Liver (tissue), 9 donors: ENCODE results near the gene NOS1AP. TPM values are rescaled to one million over a fixed set of nuclear protein-coding genes. Genes with fewer than 3 reads are reported as not detected.
A peak's percentile ranks its signal among the peaks of the same experiment; 100 is the strongest.

Source experiments
- DNase-seq: peaks from one replicate; pipeline ENCODE4 v3.0.0-alpha.2; 2017; ENCODE audit warnings: low spot score
- H3K27ac ChIP-seq, 2 donors: one replicate each; pipeline ENCODE4 v1.7.0; 2013; ENCODE audit warnings: inconsistent platforms in 2 of 2, low read length in 2 of 2, control low read depth in 1 of 2, low read depth in 1 of 2, mild to moderate bottlenecking in 1 of 2
- H3K27me3 ChIP-seq, 4 donors: one replicate each; pipeline versions ENCODE4 v1.6.1 to v1.7.0; 2013; ENCODE audit warnings: low read length in 3 of 4, inconsistent platforms in 1 of 4, mild to moderate bottlenecking in 1 of 4, moderate library complexity in 1 of 4; ENCODE audit not compliant: control insufficient read depth in 4 of 4, insufficient read depth in 4 of 4
- H3K36me3 ChIP-seq, 4 donors: one replicate each; pipeline versions ENCODE4 v1.6.1 to v1.7.0; 2013; ENCODE audit warnings: low read length in 3 of 4, mild to moderate bottlenecking in 3 of 4, low read depth in 1 of 4, moderate library complexity in 1 of 4; ENCODE audit not compliant: control insufficient read depth in 4 of 4, insufficient read depth in 3 of 4
- H3K4me1 ChIP-seq, 4 donors: one replicate each; pipeline versions ENCODE4 v1.6.1 to v1.7.0; 2013; ENCODE audit warnings: low read length in 3 of 4, mild to moderate bottlenecking in 3 of 4, moderate library complexity in 1 of 4; ENCODE audit not compliant: control insufficient read depth in 4 of 4, insufficient read depth in 4 of 4
- H3K4me3 ChIP-seq, 3 donors: one replicate each; pipeline versions ENCODE4 v1.6.1 to v1.7.0; 2013; ENCODE audit warnings: low read length in 3 of 3, control low read depth in 1 of 3, low read depth in 1 of 3, mild to moderate bottlenecking in 1 of 3
- H3K9ac ChIP-seq, 2 donors: one replicate each; pipeline ENCODE4 v1.7.0; 2013; ENCODE audit warnings: low read length in 2 of 2, mild to moderate bottlenecking in 2 of 2, moderate library complexity in 2 of 2, control low read depth in 1 of 2, low read depth in 1 of 2
- H3K9me3 ChIP-seq, 4 donors: one replicate each; pipeline versions ENCODE4 v1.6.1 to v1.7.0; 2013; ENCODE audit warnings: low read length in 3 of 4; ENCODE audit not compliant: control insufficient read depth in 4 of 4
- ATF3 ChIP-seq: IDR thresholded peaks from 2 replicates; pipeline ENCODE4 v1.6.1; 2016; ENCODE audit warnings: antibody characterized with exemption
- CTCF ChIP-seq: fragments of 150-350 bp; IDR thresholded peaks from 2 replicates; pipeline ENCODE4 v1.5.1; 2017; ENCODE audit warnings: improper control_type of control experiment, low read depth, low read length; ENCODE audit not compliant: missing input control
- FOXA1 ChIP-seq: IDR thresholded peaks from 2 replicates; pipeline ENCODE4 v1.6.1; 2016; ENCODE audit warnings: antibody characterized with exemption
- FOXA2 ChIP-seq: IDR thresholded peaks from 2 replicates; pipeline ENCODE4 v1.6.1; 2016; ENCODE audit warnings: antibody characterized with exemption
- GABPA ChIP-seq, 2 donors: IDR thresholded peaks in 1 of 2; conservative IDR thresholded peaks in 1 of 2; 2 replicates each; pipeline ENCODE4 v1.6.1; 2016; ENCODE audit warnings: antibody characterized with exemption in 2 of 2, mild to moderate bottlenecking in 1 of 2, moderate library complexity in 1 of 2
- HNF4A ChIP-seq, 2 donors: conservative IDR thresholded peaks; 2 replicates each; pipeline ENCODE4 v1.6.1; 2016; ENCODE audit warnings: antibody characterized with exemption in 2 of 2, mild to moderate bottlenecking in 2 of 2
- HNF4G ChIP-seq: IDR thresholded peaks from 2 replicates; pipeline ENCODE4 v1.6.1; 2016; ENCODE audit warnings: antibody characterized with exemption
- MAX ChIP-seq: IDR thresholded peaks from 2 replicates; pipeline ENCODE4 v1.6.1; 2016; ENCODE audit warnings: antibody characterized with exemption
- REST ChIP-seq: IDR thresholded peaks from 2 replicates; pipeline ENCODE4 v1.6.1; 2016; ENCODE audit warnings: antibody characterized with exemption, mild to moderate bottlenecking
- SP1 ChIP-seq: IDR thresholded peaks from 2 replicates; pipeline ENCODE4 v1.6.1; 2018; ENCODE audit warnings: antibody characterized with exemption, mild to moderate bottlenecking
- TAF1 ChIP-seq: conservative IDR thresholded peaks from 2 replicates; pipeline ENCODE4 v1.6.1; 2016; ENCODE audit warnings: antibody characterized with exemption, mild to moderate bottlenecking
- YY1 ChIP-seq: IDR thresholded peaks from 2 replicates; pipeline ENCODE4 v1.6.1; 2016; ENCODE audit warnings: antibody characterized with exemption, mild to moderate bottlenecking
- ZBTB33 ChIP-seq: IDR thresholded peaks from 2 replicates; pipeline ENCODE4 v1.6.1; 2016; ENCODE audit warnings: antibody characterized with exemption
- WGBS: extraction: QIAGEN DNeasy Blood & Tissue Kit; methylation state at CpG from one replicate; pipeline ENCODE4 v1.1.7; 2013; 5-methylcytosine and 5-hydroxymethylcytosine counted together
- polyA plus RNA-seq, 2 donors: library from polyadenylated mRNA; stranded (reverse) in 1 of 2; unstranded in 1 of 2; fragments of 200-250 nt in 1 of 2; fragments of >200 nt in 1 of 2; fragmentation: Nextera tagmentation in 1 of 2; extraction: Ambion mirVana in 1 of 2; gene quantifications; one replicate each; pipeline versions ENCODE4 v1.2.1 to v1.2.3, GENCODE V29; 2013 to 2015
- total RNA-seq, 2 donors: library from RNA; depleted of rRNA; stranded (reverse); fragments of >200 nt; gene quantifications; one replicate each; pipeline ENCODE4 v1.2.3, GENCODE V29; 2014
- donor health status: healthy.
- donor health status: healthy.
- donor health status: healthy.
- donor health status: healthy.
- donor health status: healthy.

The NOS1AP gene
- total and polyA plus RNA-seq, 4 donors = 1.4 to 13.0 (median 4.5) TPM

- Histone ChIP-seq H3K4me1 (peaks cover 2 to 14% (median 6%) of the 10 kb centered on the region in 4 donors), H3K9me3 (no peaks in the 10 kb centered on the region), H3K27ac (no peak overlapping the region), H3K27me3 (no peaks in the 10 kb centered on the region), H3K36me3 (peaks cover 0 to 13% (median 10%) of the 10 kb centered on the region in 4 donors), H3K4me3 (no peak overlapping the region), H3K9ac (no peak overlapping the region)
- peak; percentile 25 for DNase-seq
- WGBS = 94% methylated on average over 6 of the region's 6 CpGs
- no peak for TF ChIP-seq FOXA2
- TF ChIP-seq MAX = no peak
Observed at GRCh38 chr1:162384116-162384515, 314.6 kb downstream of the NOS1AP start.

GRCh38 chr1:162384601-162385279 is 315.2 kb downstream of the NOS1AP start:
- Histone ChIP-seq H3K36me3 (peaks cover 0 to 13% (median 10%) of the 10 kb centered on the region in 4 donors), H3K27me3 (no peaks in the 10 kb centered on the region), H3K9ac (no peak overlapping the region), H3K4me1 (peaks cover 6 to 20% (median 10%) of the 10 kb centered on the region in 4 donors), H3K27ac (no peak overlapping the region), H3K9me3 (no peaks in the 10 kb centered on the region), H3K4me3 (no peak overlapping the region)
- DNase-seq = peak; percentile 9
- TF ChIP-seq YY1 (no peak), HNF4A (conservative IDR thresholded peaks at IDR 0.05) (no peak), SP1 (no peak), TAF1 (no peak), CTCF (no peak), GABPA (IDR thresholded peaks at IDR 0.05 in 1 of 2, conservative IDR thresholded peaks at IDR 0.05 in 1 of 2) (no peak), ZBTB33 (no peak), REST (no peak), HNF4G (no peak), ATF3 (no peak), FOXA1 (no peak)
- WGBS = 96% methylated on average over 10 of the region's 10 CpGs
